Endodermal cell (in vitro differentiated cells): ENCODE measurements around the gene CST9L. TPM values are rescaled to one million over a fixed set of nuclear protein-coding genes. Genes with fewer than 3 reads are reported as not detected.

Source experiments
- DNase-seq: peaks from one replicate; pipeline ENCODE4 v3.0.0-alpha.2; 2017
- H3K27ac ChIP-seq: 2 replicates; pipeline ENCODE4 v1.5.1; 2013; ENCODE audit warnings: mild to moderate bottlenecking, low read depth, low read length, moderate library complexity
- H3K27me3 ChIP-seq: 2 replicates; pipeline ENCODE4 v1.6.1; 2013; ENCODE audit warnings: mild to moderate bottlenecking, low read length, moderate library complexity; ENCODE audit not compliant: insufficient read depth, control insufficient read depth, poor library complexity, severe bottlenecking
- H3K36me3 ChIP-seq: 2 replicates; pipeline ENCODE4 v1.7.0; 2013; ENCODE audit warnings: mild to moderate bottlenecking, low read length, moderate library complexity; ENCODE audit not compliant: control insufficient read depth, insufficient read depth
- H3K4me1 ChIP-seq: one replicate; pipeline ENCODE4 v1.7.0; 2013; ENCODE audit warnings: low read length; ENCODE audit not compliant: control insufficient read depth, insufficient read depth
- H3K4me3 ChIP-seq: 2 replicates; pipeline ENCODE4 v1.5.1; 2013; ENCODE audit warnings: mild to moderate bottlenecking, low read length, moderate library complexity
- H3K9ac ChIP-seq: 2 replicates; pipeline ENCODE4 v1.6.1; 2013; ENCODE audit warnings: mild to moderate bottlenecking, low read length, moderate library complexity; ENCODE audit not compliant: poor library complexity, severe bottlenecking; ENCODE audit errors: extremely low read depth
- H3K9me3 ChIP-seq: 2 replicates; pipeline ENCODE4 v1.6.1; 2013; ENCODE audit warnings: mild to moderate bottlenecking, low read length, moderate library complexity; ENCODE audit not compliant: control insufficient read depth
- H3K27ac Mint-ChIP-seq: 2 replicates; pipeline ENCODE4 v1.8.0; 2020; ENCODE audit warnings: mixed read lengths
- H3K27me3 Mint-ChIP-seq: 2 replicates; pipeline ENCODE4 v1.8.0; 2021; ENCODE audit warnings: mild to moderate bottlenecking, mixed read lengths; ENCODE audit not compliant: insufficient read depth
- H3K36me3 Mint-ChIP-seq: 2 replicates; pipeline ENCODE4 v1.8.0; 2020; ENCODE audit warnings: low read depth, mixed read lengths
- H3K4me1 Mint-ChIP-seq: 2 replicates; pipeline ENCODE4 v1.8.0; 2020; ENCODE audit warnings: mixed read lengths
- H3K4me3 Mint-ChIP-seq: 2 replicates; pipeline ENCODE4 v1.8.0; 2020; ENCODE audit warnings: mild to moderate bottlenecking, moderate library complexity, mixed read lengths
- H3K9me3 Mint-ChIP-seq: 2 replicates; pipeline ENCODE4 v1.8.0; 2020; ENCODE audit warnings: mild to moderate bottlenecking, mixed read lengths
- WGBS, 2 experiments: methylation state at CpG; one replicate each; pipeline versions ENCODE4 v1.1.5 to v1.1.7; 2013; ENCODE audit warnings: missing lambda C conversion rate in 2 of 2, mixed read lengths in 1 of 2; ENCODE audit not compliant: insufficient coverage in 1 of 2, insufficient read length in 1 of 2; 5-methylcytosine and 5-hydroxymethylcytosine counted together
- total RNA-seq, 2 donors: library from RNA; stranded (reverse); fragmentation: NEBNext Ultra II Directional in 1 of 2; extraction: Animal tissue kit (Norgen Biotek cat#: 25700) in 1 of 2; gene quantifications; 2 replicates in 1 of 2; 3 replicates in 1 of 2; pipeline ENCODE4 v1.2.1, GENCODE V29; 2021
- TF ChIP-seq, protein P1 (sequence below): fragments of 200-600 bp; sonication (generic); conservative IDR thresholded peaks from 2 replicates; pipeline ENCODE4 v1.5.0; 2021; ENCODE audit warnings: antibody characterized with exemption, mild to moderate bottlenecking

The CST9L gene
- total RNA-seq, 2 donors from 2014 or later = not detected

GRCh38 chr20:23587631-23588030 lies 19.3 kb upstream of the CST9L start:
- H3K4me3 Mint-ChIP-seq = no peak overlapping the region
- H3K4me1 Mint-ChIP-seq = no peaks in the 10 kb centered on the region
- no peak overlapping the region for H3K27ac ChIP-seq
- 75 to 81% methylated on average over 6 to 7 of the region's 7 CpGs for WGBS, 2 experiments
- no peak for DNase-seq
- no peaks in the 10 kb centered on the region for H3K27me3 ChIP-seq
- H3K36me3 ChIP-seq = no peaks in the 10 kb centered on the region
- H3K36me3 Mint-ChIP-seq = no peaks in the 10 kb centered on the region
- no peaks in the 10 kb centered on the region for H3K4me1 ChIP-seq
- TF ChIP-seq, protein P1, sequence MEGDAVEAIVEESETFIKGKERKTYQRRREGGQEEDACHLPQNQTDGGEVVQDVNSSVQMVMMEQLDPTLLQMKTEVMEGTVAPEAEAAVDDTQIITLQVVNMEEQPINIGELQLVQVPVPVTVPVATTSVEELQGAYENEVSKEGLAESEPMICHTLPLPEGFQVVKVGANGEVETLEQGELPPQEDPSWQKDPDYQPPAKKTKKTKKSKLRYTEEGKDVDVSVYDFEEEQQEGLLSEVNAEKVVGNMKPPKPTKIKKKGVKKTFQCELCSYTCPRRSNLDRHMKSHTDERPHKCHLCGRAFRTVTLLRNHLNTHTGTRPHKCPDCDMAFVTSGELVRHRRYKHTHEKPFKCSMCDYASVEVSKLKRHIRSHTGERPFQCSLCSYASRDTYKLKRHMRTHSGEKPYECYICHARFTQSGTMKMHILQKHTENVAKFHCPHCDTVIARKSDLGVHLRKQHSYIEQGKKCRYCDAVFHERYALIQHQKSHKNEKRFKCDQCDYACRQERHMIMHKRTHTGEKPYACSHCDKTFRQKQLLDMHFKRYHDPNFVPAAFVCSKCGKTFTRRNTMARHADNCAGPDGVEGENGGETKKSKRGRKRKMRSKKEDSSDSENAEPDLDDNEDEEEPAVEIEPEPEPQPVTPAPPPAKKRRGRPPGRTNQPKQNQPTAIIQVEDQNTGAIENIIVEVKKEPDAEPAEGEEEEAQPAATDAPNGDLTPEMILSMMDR = no peak
- H3K27me3 Mint-ChIP-seq = peaks cover 7% of the 10 kb centered on the region
- H3K9ac ChIP-seq = no peak overlapping the region
- H3K27ac Mint-ChIP-seq = no peak overlapping the region
- no peaks in the 10 kb centered on the region for H3K9me3 ChIP-seq
- peaks cover 8% of the 10 kb centered on the region for H3K9me3 Mint-ChIP-seq
- H3K4me3 ChIP-seq = no peak overlapping the region

DNA sequence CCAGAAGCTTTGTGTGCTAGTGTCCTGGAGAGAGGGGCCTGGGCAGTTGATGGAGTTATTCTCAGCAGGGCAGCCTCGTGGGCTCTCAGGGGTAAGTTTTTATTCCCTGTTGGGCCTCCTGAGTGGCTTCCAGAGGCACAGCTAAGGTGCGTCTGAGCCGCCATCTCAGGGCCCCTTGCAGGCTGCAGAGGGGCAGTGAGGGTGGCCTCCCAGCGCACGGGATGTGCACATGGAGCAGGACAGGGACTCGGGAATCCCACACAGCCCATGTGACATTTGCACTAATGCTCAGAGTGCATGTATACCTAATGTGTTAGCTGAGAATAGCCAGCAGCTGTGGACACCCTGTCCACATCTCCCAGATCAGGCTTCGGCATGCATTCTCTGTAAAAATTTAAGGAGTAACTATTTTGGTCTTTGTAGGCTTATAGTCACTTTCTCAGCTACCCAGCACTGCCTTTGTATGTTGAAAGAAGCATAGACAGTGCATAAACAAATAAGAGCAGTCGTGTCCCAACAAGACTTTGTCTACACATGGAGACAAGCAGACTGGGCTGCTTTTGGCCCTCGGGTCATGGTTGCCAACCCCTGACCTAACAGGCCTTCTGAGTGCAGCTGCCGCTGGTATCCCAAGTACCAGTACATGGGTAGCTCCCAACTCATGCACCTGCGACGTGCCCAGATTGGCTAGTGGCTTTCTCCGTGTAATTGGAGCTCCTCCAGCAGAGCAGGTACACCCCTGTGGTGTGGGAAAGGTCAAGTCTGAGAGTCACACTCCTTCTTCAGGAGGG lies 18.6 kb upstream of the CST9L start:
- Mint-ChIP-seq H3K36me3 (no peaks in the 10 kb centered on the region), H3K27ac (no peak overlapping the region), H3K4me1 (peaks cover 7% of the 10 kb centered on the region), H3K9me3 (peaks cover 8% of the 10 kb centered on the region), H3K27me3 (peaks cover 7% of the 10 kb centered on the region), H3K4me3 (no peak overlapping the region)
- Histone ChIP-seq H3K36me3 (no peaks in the 10 kb centered on the region), H3K4me1 (no peaks in the 10 kb centered on the region), H3K27me3 (no peaks in the 10 kb centered on the region), H3K27ac (no peak overlapping the region), H3K9me3 (no peaks in the 10 kb centered on the region), H3K9ac (no peak overlapping the region), H3K4me3 (no peak overlapping the region)
- TF ChIP-seq, protein P1 = no peak
- DNase-seq = peak; percentile 47
- WGBS, 2 experiments = 85 to 91% methylated on average over 9 to 13 of the region's 13 CpGs

DNA sequence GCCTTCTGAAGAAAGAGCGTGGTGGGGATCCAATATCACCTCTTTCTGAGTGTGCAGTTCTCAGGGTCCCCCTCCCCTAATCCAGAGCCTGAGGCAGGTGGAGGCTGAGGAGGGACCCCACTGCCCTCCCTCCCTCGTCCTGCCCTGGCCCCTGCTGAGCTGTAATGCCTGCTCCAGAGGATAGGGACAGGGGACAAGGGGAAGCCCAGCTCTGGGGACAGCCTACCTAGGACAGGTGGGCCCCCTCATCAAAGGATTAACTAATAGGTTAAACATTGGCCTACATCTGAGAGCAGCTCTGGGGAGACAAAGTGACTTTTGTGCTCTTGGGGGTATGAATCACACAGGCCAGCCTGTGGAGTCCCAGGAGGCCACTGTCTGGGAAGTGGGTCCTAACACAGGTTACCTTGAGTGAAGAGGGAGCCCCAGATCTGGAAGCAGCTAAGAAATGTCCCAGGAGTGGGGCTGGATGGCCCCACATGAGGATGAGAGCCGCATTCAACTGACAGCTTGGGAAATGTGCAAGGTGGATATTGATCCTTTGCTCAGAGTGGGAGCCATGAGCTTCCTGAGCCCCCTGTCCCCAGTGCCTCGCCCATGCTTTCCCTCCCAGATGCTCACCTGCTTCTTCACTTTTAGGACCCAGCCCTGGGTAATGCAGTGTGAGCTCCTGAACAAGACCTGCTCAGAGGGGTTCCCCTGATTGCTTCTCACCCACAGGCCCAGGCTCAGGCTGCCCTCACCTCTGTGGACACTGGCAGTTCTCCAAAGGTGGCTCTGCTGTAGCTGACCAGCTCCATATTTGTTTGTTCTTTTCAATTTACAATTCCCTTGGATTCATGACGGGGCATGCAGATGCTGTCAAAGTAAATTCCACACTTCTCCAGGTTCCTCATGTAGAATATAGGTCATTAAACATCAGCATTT lies 17.8 kb upstream of the CST9L start:
- Mint-ChIP-seq H3K4me3 (no peak overlapping the region), H3K27ac (no peak overlapping the region), H3K4me1 (peaks cover 7% of the 10 kb centered on the region), H3K36me3 (no peaks in the 10 kb centered on the region), H3K9me3 (peaks cover 11% of the 10 kb centered on the region), H3K27me3 (peaks cover 7% of the 10 kb centered on the region)
- Histone ChIP-seq H3K9me3 (peaks cover under 1% of the 10 kb centered on the region), H3K9ac (no peak overlapping the region), H3K27ac (no peak overlapping the region), H3K36me3 (no peaks in the 10 kb centered on the region), H3K4me1 (no peaks in the 10 kb centered on the region), H3K27me3 (no peaks in the 10 kb centered on the region), H3K4me3 (no peak overlapping the region)
- DNase-seq = peak; percentile 31
- WGBS, 2 experiments = 80 to 93% methylated on average over 2 to 5 of the region's 5 CpGs
- TF ChIP-seq, protein P1 = no peak
